ENCODE results near the gene SPDEF.
A peak's percentile ranks its signal among the peaks of the same experiment; 100 is the strongest.

The SPDEF gene

DNA sequence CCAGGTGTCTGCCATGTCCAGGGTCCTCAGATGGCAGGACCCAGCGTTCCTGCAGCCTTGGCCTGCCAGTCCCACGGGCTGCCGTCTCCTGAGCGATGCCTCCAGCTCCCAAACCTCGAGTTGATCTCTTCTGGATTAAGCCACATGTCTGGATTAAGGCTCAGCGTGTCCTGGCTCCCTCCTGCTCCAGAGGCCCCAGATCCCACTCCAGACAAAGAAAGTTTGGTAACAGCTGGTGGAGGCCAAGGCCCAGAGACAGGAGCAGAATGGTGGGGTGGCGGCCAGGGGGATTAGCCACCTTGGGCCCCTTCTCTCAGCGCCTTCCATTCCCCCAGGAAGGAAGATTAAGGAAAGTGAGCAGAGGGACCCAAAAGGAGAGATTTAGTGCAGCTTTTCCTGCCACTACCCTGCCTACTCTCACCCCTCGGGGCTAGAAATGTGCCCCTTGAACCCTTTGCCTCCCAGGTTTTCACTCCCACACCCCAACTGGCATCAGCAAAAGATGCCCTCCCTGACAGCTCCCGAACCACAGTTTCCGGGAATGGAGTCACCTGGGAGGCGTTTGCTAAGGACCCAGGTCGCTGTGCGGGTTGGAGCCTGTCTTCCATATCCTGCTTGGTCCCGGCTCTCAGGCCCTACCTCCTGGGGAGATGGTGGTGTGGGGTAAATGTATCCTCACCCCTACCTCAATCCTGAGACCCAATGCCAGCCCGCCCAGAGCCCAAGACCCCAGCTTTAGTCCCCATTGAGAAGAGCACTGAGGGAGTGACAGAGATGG, 6.9 kb downstream of the SPDEF start:
- Histone ChIP-seq H3K9me3 (no peaks in the 10 kb centered on the region), H3K27ac (no peak overlapping the region), H3K36me3 (no peaks in the 10 kb centered on the region), H3K27me3 (no peaks in the 10 kb centered on the region), H3K4me3 (no peak overlapping the region), H3K4me1 (peaks cover 0 to 29% (median 7%) of the 10 kb centered on the region in 4 donors)
- intact Hi-C loops (cut with DNase I; ENCODE audit: low total_unique reads): no loop called here
- DNase-seq: no peak
- TF ChIP-seq, protein P1, sequence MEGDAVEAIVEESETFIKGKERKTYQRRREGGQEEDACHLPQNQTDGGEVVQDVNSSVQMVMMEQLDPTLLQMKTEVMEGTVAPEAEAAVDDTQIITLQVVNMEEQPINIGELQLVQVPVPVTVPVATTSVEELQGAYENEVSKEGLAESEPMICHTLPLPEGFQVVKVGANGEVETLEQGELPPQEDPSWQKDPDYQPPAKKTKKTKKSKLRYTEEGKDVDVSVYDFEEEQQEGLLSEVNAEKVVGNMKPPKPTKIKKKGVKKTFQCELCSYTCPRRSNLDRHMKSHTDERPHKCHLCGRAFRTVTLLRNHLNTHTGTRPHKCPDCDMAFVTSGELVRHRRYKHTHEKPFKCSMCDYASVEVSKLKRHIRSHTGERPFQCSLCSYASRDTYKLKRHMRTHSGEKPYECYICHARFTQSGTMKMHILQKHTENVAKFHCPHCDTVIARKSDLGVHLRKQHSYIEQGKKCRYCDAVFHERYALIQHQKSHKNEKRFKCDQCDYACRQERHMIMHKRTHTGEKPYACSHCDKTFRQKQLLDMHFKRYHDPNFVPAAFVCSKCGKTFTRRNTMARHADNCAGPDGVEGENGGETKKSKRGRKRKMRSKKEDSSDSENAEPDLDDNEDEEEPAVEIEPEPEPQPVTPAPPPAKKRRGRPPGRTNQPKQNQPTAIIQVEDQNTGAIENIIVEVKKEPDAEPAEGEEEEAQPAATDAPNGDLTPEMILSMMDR (IDR thresholded peaks at IDR 0.05): no peak

DNA sequence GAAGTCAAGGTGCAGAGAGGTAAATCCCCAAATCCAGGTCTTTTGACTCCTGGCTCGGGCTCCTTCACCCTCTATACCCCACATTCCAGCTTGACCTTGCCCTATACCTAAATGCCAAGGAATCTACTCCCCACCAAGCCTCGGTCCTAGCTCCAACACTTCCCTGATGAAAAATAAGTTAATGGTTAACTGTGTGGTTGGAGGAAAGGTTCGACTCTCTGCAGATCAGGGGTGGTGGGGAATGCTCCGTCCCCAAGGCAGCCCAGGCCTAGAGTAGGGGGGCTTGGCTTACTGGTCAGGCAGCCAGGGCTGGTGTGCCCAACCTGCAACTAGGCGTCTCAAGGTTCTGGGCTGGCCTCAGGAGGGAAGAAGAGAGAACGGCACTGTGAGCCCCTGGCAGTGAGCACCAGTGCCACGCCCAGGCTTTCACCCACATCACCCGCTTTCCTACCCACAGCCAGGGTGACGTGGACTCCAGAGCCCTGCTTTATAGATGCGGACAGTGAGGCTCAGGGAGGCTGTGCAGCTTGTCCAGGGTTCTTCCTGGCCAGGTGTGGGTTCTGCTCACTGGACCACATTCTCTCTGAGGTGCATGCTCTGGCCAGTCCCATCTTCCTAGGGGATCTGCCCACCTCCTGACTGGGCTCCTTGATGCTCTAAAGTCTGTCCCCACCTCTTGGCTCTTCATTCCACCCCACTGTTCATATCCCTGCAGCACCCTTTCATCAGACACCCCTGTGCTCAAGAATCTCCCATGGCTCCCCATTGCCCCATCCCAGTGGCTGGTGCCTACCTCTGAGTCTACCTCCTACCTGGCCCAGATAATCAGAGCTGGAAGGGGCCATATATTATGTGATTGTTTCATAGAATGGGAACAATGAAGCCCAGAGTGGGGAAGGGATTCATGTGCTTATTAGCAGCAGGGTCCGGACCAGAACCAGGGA, 8.2 kb downstream of the SPDEF start:
- no peak overlapping the region for H3K27ac ChIP-seq
- H3K4me3 ChIP-seq: no peak overlapping the region
- intact Hi-C loops (cut with DNase I; ENCODE audit: low total_unique reads): no loop called here
- DNase-seq: no peak
- H3K4me1 ChIP-seq: peaks cover 0 to 32% (median 7%) of the 10 kb centered on the region in 4 donors
- no peaks in the 10 kb centered on the region for H3K9me3 ChIP-seq
- H3K27me3 ChIP-seq: no peaks in the 10 kb centered on the region
- H3K36me3 ChIP-seq: no peaks in the 10 kb centered on the region
- TF ChIP-seq, protein P1 (IDR thresholded peaks at IDR 0.05): no peak

DNA sequence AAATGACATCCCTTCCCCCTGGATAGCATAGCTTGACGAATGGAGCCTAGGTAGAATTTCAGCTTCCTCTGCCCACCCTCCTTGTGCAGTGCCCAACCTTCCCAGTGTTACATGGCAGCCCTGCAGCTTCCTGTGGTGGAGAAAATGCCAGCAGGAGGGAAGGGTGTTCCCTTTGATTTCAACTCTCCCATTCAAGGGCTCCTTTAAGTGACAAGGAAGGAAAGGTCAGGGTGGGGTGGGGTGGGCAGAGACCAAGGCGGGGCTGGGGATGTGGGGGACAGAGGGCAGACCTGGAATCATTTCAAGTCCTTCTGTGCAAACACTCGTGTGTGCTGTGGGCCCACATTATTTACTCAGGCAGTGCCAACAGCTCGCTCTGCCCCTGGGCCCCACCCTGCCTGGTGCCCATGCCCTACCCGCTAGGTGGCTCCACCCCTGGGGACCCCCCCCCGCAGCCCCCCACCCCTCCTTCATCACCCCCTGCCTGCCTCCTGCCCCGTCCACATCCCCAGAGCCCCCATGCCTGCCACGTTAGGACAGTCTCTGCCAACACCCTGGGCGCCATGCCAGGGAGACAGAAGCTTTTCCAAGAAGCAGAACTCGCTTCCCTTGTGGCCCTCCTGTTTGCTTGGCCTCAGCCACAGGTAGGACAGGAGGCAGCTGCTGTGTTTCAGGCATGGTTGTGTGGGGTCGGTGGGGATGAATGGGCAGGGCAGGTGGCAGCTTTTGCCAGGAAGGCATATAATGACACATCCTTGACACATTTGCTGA, 9.4 kb downstream of the SPDEF start:
- Histone ChIP-seq H3K27me3 (no peaks in the 10 kb centered on the region), H3K4me3 (no peak overlapping the region), H3K9me3 (no peaks in the 10 kb centered on the region), H3K36me3 (no peaks in the 10 kb centered on the region), H3K4me1 (peaks cover 0 to 32% (median 7%) of the 10 kb centered on the region in 4 donors), H3K27ac (no peak overlapping the region)
- intact Hi-C loops (cut with DNase I; ENCODE audit: low total_unique reads): no loop called here
- TF ChIP-seq, protein P1 (IDR thresholded peaks at IDR 0.05): no peak
- DNase-seq: peak; percentile 52 to 77

DNA sequence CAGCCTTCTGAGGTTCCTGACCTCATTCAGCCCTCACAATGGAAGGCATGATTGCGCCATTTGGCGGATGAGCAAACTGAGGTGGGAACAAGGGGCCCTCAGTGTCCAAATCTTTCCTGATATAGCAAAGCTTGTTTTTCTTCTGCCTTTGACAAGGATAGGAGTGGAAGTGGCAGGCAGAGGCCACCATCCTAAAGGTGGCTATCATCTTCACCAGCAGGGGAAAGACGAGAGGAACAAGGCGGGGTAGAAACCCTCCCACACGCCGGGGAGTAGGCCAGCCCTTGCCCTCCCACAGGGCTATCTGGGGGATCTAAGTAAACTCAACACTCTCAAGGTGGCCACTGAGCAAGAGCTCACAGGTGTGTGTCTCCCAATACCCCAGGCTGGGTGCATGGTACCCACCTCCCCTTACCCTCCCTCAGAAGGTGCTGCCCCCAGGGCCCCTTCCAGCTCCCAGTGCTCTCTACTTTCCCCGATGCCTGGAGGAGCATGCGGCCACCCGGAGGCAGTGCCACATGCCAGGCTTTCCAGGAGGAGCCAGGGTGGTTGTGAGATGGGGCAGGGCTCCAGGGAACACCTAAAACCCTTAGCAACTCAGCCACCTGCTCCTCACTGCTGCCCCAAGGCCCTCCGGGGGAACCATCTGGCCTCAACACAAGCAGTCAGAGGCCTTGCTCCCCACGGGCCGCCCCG, 11.2 kb downstream of the SPDEF start:
- no peak overlapping the region for H3K4me3 ChIP-seq
- intact Hi-C loops (cut with DNase I; ENCODE audit: low total_unique reads): no loop called here
- TF ChIP-seq, protein P1 (IDR thresholded peaks at IDR 0.05): no peak

More for the DNA sequence above, 11.2 kb downstream of the SPDEF start:
- Histone ChIP-seq H3K36me3 (no peaks in the 10 kb centered on the region), H3K4me1 (peaks cover 0 to 23% (median 7%) of the 10 kb centered on the region in 4 donors), H3K27me3 (no peaks in the 10 kb centered on the region), H3K27ac (no peak overlapping the region), H3K9me3 (no peaks in the 10 kb centered on the region)
- no peak for DNase-seq

All from tibial artery (tissue), 4 donors.